ENCODE data around the gene TM4SF20. TPM values are rescaled to one million over a fixed set of nuclear protein-coding genes. Genes with fewer than 3 reads are reported as not detected.

Gene TM4SF20
- total RNA-seq, 1 donor: under 0.01 TPM

GRCh38 chr2:227312579-227312978 is 66.5 kb downstream of the TM4SF20 start:
- H3K4me3 ChIP-seq (ENCODE audit: low read depth, low read length): no peak overlapping the region
- no peak for DNase-seq (ENCODE audit: low read depth)
- no peak for TF ChIP-seq CTCF (IDR thresholded peaks at IDR 0.05; ENCODE audit: insufficient read depth, low read depth, low read length)

Other genes with a start within 250 kb of the TM4SF20 start
- under 0.01 and 0.43 TPM in 2 replicates for gene COL4A4, start 215.1 kb downstream of the TM4SF20 start, total RNA-seq
- under 0.01 TPM in 2 replicates for gene COL4A3, start 214.7 kb downstream of the TM4SF20 start, total RNA-seq
- 67.0 and 85.9 TPM in 2 replicates for gene MFF, start 54.1 kb downstream of the TM4SF20 start, total RNA-seq
- gene SCYGR1, start 8.6 kb upstream of the TM4SF20 start, total RNA-seq: not detected in 2 replicates
- 30.0 and 56.1 TPM in 2 replicates for gene AGFG1, start 92.8 kb upstream of the TM4SF20 start, total RNA-seq
- not detected in 2 replicates for gene SCYGR2, start 219.6 kb upstream of the TM4SF20 start, total RNA-seq
- not detected in 2 replicates for gene SCYGR3, start 235.5 kb upstream of the TM4SF20 start, total RNA-seq
- not detected in 2 replicates for gene SCYGR4, start 238.2 kb upstream of the TM4SF20 start, total RNA-seq

Data from fibroblast of villous mesenchyme (primary cell).